Astrocyte of the cerebellum (primary cell): ENCODE measurements around the gene CCDC70.
"Not testable (repeated sequence)": the region's sequence is repeated elsewhere in the genome, so short reads cannot be mapped to it uniquely, and the experiment has no call there.

Experiments
- DNase-seq: peaks from one replicate; pipeline ENCODE4 v3.0.0-alpha.2; 2011; ENCODE audit warnings: low read depth
- H3K4me3 ChIP-seq: 2 replicates; pipeline ENCODE4 v1.5.1; 2011; ENCODE audit warnings: mild to moderate bottlenecking, low read depth, low read length, moderate library complexity
- in situ Hi-C: cut with HindIII; loops from 2 replicates; pipeline ENCODE4 v1.10.0; 2017; ENCODE audit warnings: low sequenced_read_pairs
- TF ChIP-seq, protein P1 (sequence below): IDR thresholded peaks from 2 replicates; pipeline ENCODE4 v1.5.1; 2012; ENCODE audit warnings: low read length, low read depth, moderate library complexity, mild to moderate bottlenecking; ENCODE audit errors: missing control alignments

The CCDC70 gene

GRCh38 chr13:51823359-51823758 lies 38.4 kb upstream of the CCDC70 start:
- no peak overlapping the region for H3K4me3 ChIP-seq
- in situ Hi-C loops = no loop called here
- DNase-seq = no peak
- TF ChIP-seq, protein P1, sequence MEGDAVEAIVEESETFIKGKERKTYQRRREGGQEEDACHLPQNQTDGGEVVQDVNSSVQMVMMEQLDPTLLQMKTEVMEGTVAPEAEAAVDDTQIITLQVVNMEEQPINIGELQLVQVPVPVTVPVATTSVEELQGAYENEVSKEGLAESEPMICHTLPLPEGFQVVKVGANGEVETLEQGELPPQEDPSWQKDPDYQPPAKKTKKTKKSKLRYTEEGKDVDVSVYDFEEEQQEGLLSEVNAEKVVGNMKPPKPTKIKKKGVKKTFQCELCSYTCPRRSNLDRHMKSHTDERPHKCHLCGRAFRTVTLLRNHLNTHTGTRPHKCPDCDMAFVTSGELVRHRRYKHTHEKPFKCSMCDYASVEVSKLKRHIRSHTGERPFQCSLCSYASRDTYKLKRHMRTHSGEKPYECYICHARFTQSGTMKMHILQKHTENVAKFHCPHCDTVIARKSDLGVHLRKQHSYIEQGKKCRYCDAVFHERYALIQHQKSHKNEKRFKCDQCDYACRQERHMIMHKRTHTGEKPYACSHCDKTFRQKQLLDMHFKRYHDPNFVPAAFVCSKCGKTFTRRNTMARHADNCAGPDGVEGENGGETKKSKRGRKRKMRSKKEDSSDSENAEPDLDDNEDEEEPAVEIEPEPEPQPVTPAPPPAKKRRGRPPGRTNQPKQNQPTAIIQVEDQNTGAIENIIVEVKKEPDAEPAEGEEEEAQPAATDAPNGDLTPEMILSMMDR = no peak

- no peak overlapping the region for H3K4me3 ChIP-seq
- no peak for DNase-seq
- in situ Hi-C loops = no loop called here
- TF ChIP-seq, protein P1 = no peak
These were observed 37.9 kb upstream of the CCDC70 start for GRCh38 chr13:51823863-51824262.

DNA sequence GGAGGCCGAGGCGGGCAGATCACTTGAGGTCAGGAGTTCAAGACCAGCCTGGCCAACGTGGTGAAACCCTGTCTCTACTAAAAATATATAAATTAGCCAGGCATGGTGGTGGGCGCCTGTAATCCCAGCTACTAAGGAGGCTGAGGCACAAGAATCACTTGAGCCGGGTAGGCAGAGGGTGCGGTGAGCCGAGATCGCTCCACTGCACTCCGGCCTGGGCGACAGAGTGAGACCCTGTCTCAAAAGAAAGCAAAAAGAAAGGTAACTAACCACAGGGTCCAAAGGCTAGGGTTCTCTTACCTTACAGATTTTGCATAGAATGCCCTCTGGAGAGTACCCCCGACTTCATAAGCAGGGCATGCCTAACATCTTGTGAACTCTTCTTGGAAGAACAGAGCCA lies 37.1 kb upstream of the CCDC70 start:
- H3K4me3 ChIP-seq, in situ Hi-C loops, DNase-seq: not testable (repeated sequence)

DNA sequence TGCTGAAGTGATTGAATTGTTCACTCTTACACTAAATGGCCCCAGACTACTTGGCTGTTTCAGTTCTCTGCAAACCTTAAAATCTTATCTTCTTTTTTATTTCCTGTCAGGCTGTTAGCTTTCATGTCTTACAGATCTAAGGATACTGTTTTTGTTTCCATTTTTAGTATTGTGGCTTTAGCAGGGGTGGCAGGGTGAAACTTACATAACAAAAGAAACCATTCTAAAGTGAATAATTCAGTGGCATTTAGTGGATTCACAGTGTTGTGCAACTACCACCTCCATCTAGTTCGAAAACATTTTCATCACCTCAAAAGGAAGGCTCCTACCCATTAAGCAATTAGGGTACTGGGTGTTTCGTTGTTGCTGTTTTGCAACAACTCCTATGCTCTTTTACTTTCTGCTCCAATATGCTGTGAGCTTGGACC lies 36.6 kb upstream of the CCDC70 start:
- TF ChIP-seq, protein P1 = no peak
- no peak overlapping the region for H3K4me3 ChIP-seq
- in situ Hi-C loops = no loop called here
- DNase-seq = no peak

GRCh38 chr13:51825681-51826254 lies 36.0 kb upstream of the CCDC70 start:
- in situ Hi-C loops = no loop called here
- TF ChIP-seq, protein P1 = no peak
- H3K4me3 ChIP-seq = no peak overlapping the region
- DNase-seq = no peak

DNA sequence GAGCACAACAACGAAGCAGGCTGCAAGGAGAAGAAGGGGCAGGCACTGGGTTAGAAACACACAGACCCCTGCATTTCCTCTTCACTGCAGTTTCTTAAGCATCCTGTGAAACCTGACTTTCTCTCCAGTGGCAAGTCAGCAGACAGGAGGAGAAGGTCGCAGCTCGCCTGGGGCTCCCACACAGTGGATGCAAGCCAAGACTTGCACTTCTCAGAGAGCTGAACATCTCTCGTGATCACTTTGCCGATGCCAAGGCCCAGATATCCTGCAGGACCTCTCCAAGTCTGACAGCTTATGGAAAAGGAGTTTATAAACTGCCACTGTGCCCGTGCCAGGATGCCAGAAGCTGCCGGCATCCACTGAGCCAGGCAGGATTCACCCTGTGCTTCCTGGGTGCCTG lies 35.2 kb upstream of the CCDC70 start:
- TF ChIP-seq, protein P1 = no peak
- no peak for DNase-seq
- H3K4me3 ChIP-seq = no peak overlapping the region
- in situ Hi-C loops = no loop called here

- TF ChIP-seq, protein P1 = no peak
- DNase-seq = no peak
- in situ Hi-C loops = no loop called here
- no peak overlapping the region for H3K4me3 ChIP-seq
These were observed 34.5 kb upstream of the CCDC70 start for GRCh38 chr13:51827254-51827653.
